K562 (cell line): ENCODE results near the gene GPN3. TPM values are rescaled to one million over a fixed set of nuclear protein-coding genes. Genes with fewer than 3 reads are reported as not detected.

Source experiments
- CREB3 ChIP-seq: fragments of 450-650 bp; conservative IDR thresholded peaks from 2 replicates; pipeline ENCODE4 v1.6.1; 2016; ENCODE audit warnings: missing genetic modification characterization, low read depth, mild to moderate bottlenecking, missing compliant biosample characterization, moderate library complexity
- DNMT1 ChIP-seq: fragments of 450-650 bp; IDR thresholded peaks from 2 replicates; pipeline ENCODE4 v1.6.1; 2016; ENCODE audit warnings: antibody characterized with exemption, mild to moderate bottlenecking
- KAT7 ChIP-seq: sonication (generic); formaldehyde crosslinking; IDR thresholded peaks from 2 replicates; pipeline ENCODE4 v1.8.0; 2022; ENCODE audit warnings: missing genetic modification reagents, mild to moderate bottlenecking, borderline replicate concordance
- MGA ChIP-seq: fragments of 450-650 bp; IDR thresholded peaks from 2 replicates; pipeline ENCODE4 v1.6.1; 2016; ENCODE audit warnings: mild to moderate bottlenecking, moderate library complexity
- MYBL2 ChIP-seq, 2 experiments: fragments of 450-650 bp in 1 of 2; sonication (generic) in 1 of 2; formaldehyde crosslinking in 1 of 2; IDR thresholded peaks; 2 replicates each; pipeline versions ENCODE4 v1.6.1 to v1.8.1; 2017 to 2022; ENCODE audit warnings: borderline replicate concordance in 1 of 2, inconsistent platforms in 1 of 2, low read depth in 1 of 2, mild to moderate bottlenecking in 1 of 2, missing genetic modification reagents in 1 of 2, moderate library complexity in 1 of 2
- RNF2 ChIP-seq: sonication (generic); IDR thresholded peaks from 2 replicates; pipeline ENCODE4 v1.6.1; 2016
- SNAPC5 ChIP-seq: fragments of 250-450 bp; sonication (Bioruptor Pico); IDR thresholded peaks from 2 replicates; pipeline ENCODE4 v1.8.0; 2021; ENCODE audit warnings: moderate library complexity, mild to moderate bottlenecking, inconsistent platforms
- XRCC5 ChIP-seq: fragments of 200-400 bp; formaldehyde crosslinking; IDR thresholded peaks from 2 replicates; pipeline ENCODE4 v1.6.1; 2017; ENCODE audit warnings: low read depth, mild to moderate bottlenecking, low read length
- ZBTB7A ChIP-seq: IDR thresholded peaks from 2 replicates; pipeline ENCODE4 v1.6.1; 2011; ENCODE audit warnings: low read depth, mild to moderate bottlenecking, low read length, moderate library complexity, borderline replicate concordance; ENCODE audit not compliant: control insufficient read depth
- polyA plus RNA-seq, 8 experiments: library from polyadenylated mRNA; depleted of rRNA in 4 of 8; stranded (reverse) in 5 of 8; unstranded in 3 of 8; fragments of >200 nt; fragmentation: Nextera tagmentation in 2 of 8; fragmentation: Illumina TruSeq in 1 of 8; extraction: Ambion mirVana in 2 of 8; extraction: Trizol in 1 of 8; gene quantifications; 2 replicates each; pipeline versions ENCODE4 v1.2.1 to v1.2.3, GENCODE V29; 2011 to 2014; ENCODE audit warnings: inconsistent platforms in 1 of 8, missing spikeins in 1 of 8
- total RNA-seq, 7 experiments: library from RNA; depleted of rRNA in 6 of 7; stranded (reverse); fragments of >200 nt in 6 of 7; fragmentation: Illumina TruSeq in 2 of 7; extraction: Trizol in 2 of 7; gene quantifications; 2 replicates each; pipeline versions ENCODE4 v1.2.1 to v1.2.3, GENCODE V29; 2011 to 2021; ENCODE audit warnings: low replicate concordance in 1 of 7
- TF ChIP-seq, protein P1 (sequence below): fragments of 450-650 bp; formaldehyde crosslinking; IDR thresholded peaks from 2 replicates; pipeline ENCODE4 v1.4.0; 2020; ENCODE audit warnings: mild to moderate bottlenecking, moderate library complexity

GPN3 gene
- total and polyA plus RNA-seq, 9 of the 15 experiments (the other 6 are each of a cell fraction or from before 2014, with no cell fraction given): 35.8 to 123 (median 64.2) TPM

DNA sequence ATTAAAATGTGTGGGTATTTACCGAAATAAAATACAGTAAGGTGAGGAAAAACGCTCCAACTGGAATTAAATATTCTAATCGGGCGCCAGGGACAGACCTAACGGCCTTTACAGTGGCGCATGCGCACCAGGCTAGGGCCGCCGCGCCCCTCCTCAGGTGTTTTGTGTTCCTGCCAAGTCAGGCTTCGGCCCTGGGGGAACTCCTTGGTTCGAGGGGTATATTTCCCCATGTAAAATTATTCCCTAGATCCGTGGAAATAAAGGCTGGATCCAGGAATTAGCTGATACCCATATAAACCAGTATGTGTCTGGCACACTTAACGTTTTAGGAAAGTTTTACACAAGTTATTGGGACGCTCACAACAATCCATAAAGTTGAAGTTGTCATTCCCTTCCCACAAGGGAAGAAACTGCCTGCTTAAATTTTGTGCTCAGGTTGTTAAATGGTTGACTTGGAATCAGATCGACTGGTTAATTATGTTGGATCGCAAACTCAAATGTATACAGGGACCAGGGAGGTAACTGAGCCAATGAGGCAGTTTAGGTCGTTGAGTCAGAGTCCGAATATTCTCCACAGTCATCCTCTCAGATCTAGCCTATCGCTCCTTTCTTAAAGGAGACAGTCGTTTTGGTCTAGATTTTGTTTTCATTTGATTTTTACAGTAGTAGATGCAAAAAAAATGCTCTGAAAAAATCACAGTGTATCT is 63.9 kb downstream of the GPN3 start (continued):
- TF ChIP-seq MGA (peak; percentile 42), KAT7 (CRISPR knock-in tag) (no peak), XRCC5 (no peak), SNAPC5 (CRISPR knock-in tag) (no peak), ZBTB7A (peak; percentile 48; the same call in 1 of the 2 replicates), DNMT1 (no peak), CREB3 (tag) (peak; percentile 43; the same call in 1 of the 2 replicates), RNF2 (0 out of 2 replicates have a peak, but pooled peaks have one; percentile 20), MYBL2 (IDR thresholded peaks at IDR 0.05; ENCODE audit: low read depth) (peak; percentile 45; the same call in 1 of the 2 replicates), MYBL2 (CRISPR knock-in tag; IDR thresholded peaks at IDR 0.05; ENCODE audit: borderline replicate concordance) (no peak)
- TF ChIP-seq, protein P1, sequence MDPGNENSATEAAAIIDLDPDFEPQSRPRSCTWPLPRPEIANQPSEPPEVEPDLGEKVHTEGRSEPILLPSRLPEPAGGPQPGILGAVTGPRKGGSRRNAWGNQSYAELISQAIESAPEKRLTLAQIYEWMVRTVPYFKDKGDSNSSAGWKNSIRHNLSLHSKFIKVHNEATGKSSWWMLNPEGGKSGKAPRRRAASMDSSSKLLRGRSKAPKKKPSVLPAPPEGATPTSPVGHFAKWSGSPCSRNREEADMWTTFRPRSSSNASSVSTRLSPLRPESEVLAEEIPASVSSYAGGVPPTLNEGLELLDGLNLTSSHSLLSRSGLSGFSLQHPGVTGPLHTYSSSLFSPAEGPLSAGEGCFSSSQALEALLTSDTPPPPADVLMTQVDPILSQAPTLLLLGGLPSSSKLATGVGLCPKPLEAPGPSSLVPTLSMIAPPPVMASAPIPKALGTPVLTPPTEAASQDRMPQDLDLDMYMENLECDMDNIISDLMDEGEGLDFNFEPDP: no peak
